Glutamatergic neuron (in vitro differentiated cells): Measurements from ENCODE around the gene MRPS27. TPM values are rescaled to one million over a fixed set of nuclear protein-coding genes. Genes with fewer than 3 reads are reported as not detected.

Experiments
- DNase-seq: peaks from one replicate; pipeline ENCODE4 v3.0.0; 2022
- H3K27ac Mint-ChIP-seq: one replicate; pipeline ENCODE4 v1.8.0; 2020; ENCODE audit warnings: mild to moderate bottlenecking, mixed read lengths, inconsistent platforms; ENCODE audit not compliant: unreplicated experiment
- H3K27me3 Mint-ChIP-seq: one replicate; pipeline ENCODE4 v1.8.0; 2020; ENCODE audit warnings: mild to moderate bottlenecking, moderate library complexity, mixed read lengths, inconsistent platforms; ENCODE audit not compliant: unreplicated experiment
- H3K36me3 Mint-ChIP-seq: one replicate; pipeline ENCODE4 v1.8.0; 2020; ENCODE audit warnings: mild to moderate bottlenecking, mixed read lengths, inconsistent platforms; ENCODE audit not compliant: unreplicated experiment
- H3K4me1 Mint-ChIP-seq: one replicate; pipeline ENCODE4 v1.8.0; 2020; ENCODE audit warnings: mild to moderate bottlenecking, low read depth, mixed read lengths, inconsistent platforms; ENCODE audit not compliant: unreplicated experiment
- H3K4me3 Mint-ChIP-seq: one replicate; pipeline ENCODE4 v1.8.0; 2020; ENCODE audit warnings: mild to moderate bottlenecking, mixed read lengths, inconsistent platforms; ENCODE audit not compliant: unreplicated experiment
- H3K9me3 Mint-ChIP-seq: one replicate; pipeline ENCODE4 v1.8.0; 2020; ENCODE audit warnings: mild to moderate bottlenecking, moderate library complexity, mixed read lengths, inconsistent platforms; ENCODE audit not compliant: unreplicated experiment
- CTCF ChIP-seq: fragments of 200-600 bp; sonication (generic); IDR thresholded peaks from one replicate; pipeline ENCODE4 v1.5.0; 2021; ENCODE audit not compliant: partially characterized antibody, unreplicated experiment
- total RNA-seq: library from RNA; stranded (reverse); fragmentation: NEBNext Ultra II Directional; extraction: Animal tissue kit (Norgen Biotek cat#: 25700); gene quantifications from one replicate; pipeline ENCODE4 v1.2.1, GENCODE V29; 2021; ENCODE audit not compliant: unreplicated experiment

The MRPS27 gene
- total RNA-seq, 1 donor from 2014 or later = 30.1 TPM

GRCh38 chr5:72366324-72366976 lies 46.4 kb upstream of the MRPS27 start:
- Mint-ChIP-seq H3K27me3 (no peaks in the 10 kb centered on the region), H3K4me3 (no peak overlapping the region), H3K4me1 (peaks cover 5% of the 10 kb centered on the region), H3K9me3 (no peaks in the 10 kb centered on the region), H3K27ac (no peak overlapping the region), H3K36me3 (no peaks in the 10 kb centered on the region)
- TF ChIP-seq CTCF = peak; percentile 57
- peak; percentile 43 for DNase-seq

- no peak for DNase-seq
- Mint-ChIP-seq H3K27me3 (no peaks in the 10 kb centered on the region), H3K4me3 (no peak overlapping the region), H3K27ac (no peak overlapping the region), H3K36me3 (no peaks in the 10 kb centered on the region), H3K4me1 (peaks cover 5% of the 10 kb centered on the region), H3K9me3 (no peaks in the 10 kb centered on the region)
- no peak for TF ChIP-seq CTCF
Observed at GRCh38 chr5:72364951-72365350, 44.9 kb upstream of the MRPS27 start.

- Mint-ChIP-seq H3K27me3 (no peaks in the 10 kb centered on the region), H3K36me3 (no peaks in the 10 kb centered on the region), H3K4me1 (peaks cover 5% of the 10 kb centered on the region), H3K27ac (no peak overlapping the region), H3K4me3 (no peak overlapping the region), H3K9me3 (no peaks in the 10 kb centered on the region)
- no peak for DNase-seq
- no peak for TF ChIP-seq CTCF
Observed at GRCh38 chr5:72364171-72364570, 44.1 kb upstream of the MRPS27 start.

- Mint-ChIP-seq H3K36me3 (no peaks in the 10 kb centered on the region), H3K27me3 (no peaks in the 10 kb centered on the region), H3K9me3 (no peaks in the 10 kb centered on the region), H3K27ac (no peak overlapping the region), H3K4me3 (no peak overlapping the region), H3K4me1 (peaks cover 5% of the 10 kb centered on the region)
- DNase-seq = no peak
- no peak for TF ChIP-seq CTCF
Observed at GRCh38 chr5:72363166-72363802, 43.2 kb upstream of the MRPS27 start.

- Mint-ChIP-seq H3K4me3 (no peak overlapping the region), H3K27ac (no peak overlapping the region), H3K27me3 (no peaks in the 10 kb centered on the region), H3K9me3 (no peaks in the 10 kb centered on the region), H3K36me3 (no peaks in the 10 kb centered on the region), H3K4me1 (peaks cover 2% of the 10 kb centered on the region)
- TF ChIP-seq CTCF = no peak
- no peak for DNase-seq
Observed at GRCh38 chr5:72359886-72360285, 39.8 kb upstream of the MRPS27 start.
